ENCODE measurements around the gene FOCAD.

- no peak for TF ChIP-seq CTCF (IDR thresholded peaks at IDR 0.05)
- no peak for TF ChIP-seq POLR2A (IDR thresholded peaks at IDR 0.05)
These were observed 305.9 kb downstream of the FOCAD start for GRCh38 chr9:20989923-20990341.
